Stimulated activated CD8-positive, alpha-beta memory T cell treated with anti-CD3 and anti-CD28 coated beads, Interleukin-12 subunit alpha, Interleukin-12 subunit beta, amount 100 ng/mL, for 24 hours (primary cell): ENCODE data around the gene PLEKHH3.
"Not testable (repeated sequence)": the region's sequence is repeated elsewhere in the genome, so short reads cannot be mapped to it uniquely, and the experiment has no call there.

Experiments
- DNase-seq: peaks from one replicate; pipeline ENCODE4 v3.0.0-alpha.2; 2020; ENCODE audit errors: extremely low read depth

Gene PLEKHH3

GRCh38 chr17:42670789-42671657, 5.8 kb downstream of the PLEKHH3 start:
- DNase-seq: no peak

- no peak for DNase-seq
Measured at GRCh38 chr17:42669977-42670788, 6.6 kb downstream of the PLEKHH3 start.

- DNase-seq: no peak
Measured at GRCh38 chr17:42669705-42669976, 7.2 kb downstream of the PLEKHH3 start.

- DNase-seq: no peak
Measured at GRCh38 chr17:42667088-42667951, 9.5 kb downstream of the PLEKHH3 start.

GRCh38 chr17:42666126-42666525, 10.7 kb downstream of the PLEKHH3 start:
- DNase-seq: not testable (repeated sequence)

GRCh38 chr17:42665581-42666001, 11.2 kb downstream of the PLEKHH3 start:
- DNase-seq: no peak

- no peak for DNase-seq
Measured at GRCh38 chr17:42660692-42661345, 16.0 kb downstream of the PLEKHH3 start.

- not testable (repeated sequence) for DNase-seq
Measured at GRCh38 chr17:42659932-42660274, 16.9 kb downstream of the PLEKHH3 start.

- peak; percentile 61 for DNase-seq
Measured at GRCh38 chr17:42659079-42659931, 17.5 kb downstream of the PLEKHH3 start, which contains the start of gene TUBG2. TUBG2 (plus strand) TSS chr17:42659284; CDS start chr17:42659504, 220 bp downstream.

- DNase-seq: no peak
Measured at GRCh38 chr17:42657824-42658588, 18.8 kb downstream of the PLEKHH3 start.

GRCh38 chr17:42655528-42655927, 21.3 kb downstream of the PLEKHH3 start:
- no peak for DNase-seq

GRCh38 chr17:42653179-42654124, 23.3 kb downstream of the PLEKHH3 start:
- DNase-seq: no peak

- DNase-seq: no peak
Measured at GRCh38 chr17:42651392-42651791, 25.4 kb downstream of the PLEKHH3 start.

- no peak for DNase-seq
Measured at GRCh38 chr17:42647778-42648177, 29.0 kb downstream of the PLEKHH3 start.

GRCh38 chr17:42642336-42642735, 34.5 kb downstream of the PLEKHH3 start:
- no peak for DNase-seq

- no peak for DNase-seq
Measured at GRCh38 chr17:42640121-42640520, 36.7 kb downstream of the PLEKHH3 start.

GRCh38 chr17:42639525-42640113, 37.2 kb downstream of the PLEKHH3 start:
- DNase-seq: no peak

GRCh38 chr17:42632949-42633444, 43.8 kb downstream of the PLEKHH3 start:
- DNase-seq: no peak
